Measurements from ENCODE around the gene VPREB1.

- TF ChIP-seq, protein P1, sequence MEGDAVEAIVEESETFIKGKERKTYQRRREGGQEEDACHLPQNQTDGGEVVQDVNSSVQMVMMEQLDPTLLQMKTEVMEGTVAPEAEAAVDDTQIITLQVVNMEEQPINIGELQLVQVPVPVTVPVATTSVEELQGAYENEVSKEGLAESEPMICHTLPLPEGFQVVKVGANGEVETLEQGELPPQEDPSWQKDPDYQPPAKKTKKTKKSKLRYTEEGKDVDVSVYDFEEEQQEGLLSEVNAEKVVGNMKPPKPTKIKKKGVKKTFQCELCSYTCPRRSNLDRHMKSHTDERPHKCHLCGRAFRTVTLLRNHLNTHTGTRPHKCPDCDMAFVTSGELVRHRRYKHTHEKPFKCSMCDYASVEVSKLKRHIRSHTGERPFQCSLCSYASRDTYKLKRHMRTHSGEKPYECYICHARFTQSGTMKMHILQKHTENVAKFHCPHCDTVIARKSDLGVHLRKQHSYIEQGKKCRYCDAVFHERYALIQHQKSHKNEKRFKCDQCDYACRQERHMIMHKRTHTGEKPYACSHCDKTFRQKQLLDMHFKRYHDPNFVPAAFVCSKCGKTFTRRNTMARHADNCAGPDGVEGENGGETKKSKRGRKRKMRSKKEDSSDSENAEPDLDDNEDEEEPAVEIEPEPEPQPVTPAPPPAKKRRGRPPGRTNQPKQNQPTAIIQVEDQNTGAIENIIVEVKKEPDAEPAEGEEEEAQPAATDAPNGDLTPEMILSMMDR (IDR thresholded peaks at IDR 0.05 in 2 of 3, conservative IDR thresholded peaks at IDR 0.05 in 1 of 3; ENCODE audit: borderline replicate concordance in 1 of 3, insufficient read depth in 1 of 3, low read depth in 2 of 3, low read length in 2 of 3), result no peak
- no peak for TF ChIP-seq REST (IDR thresholded peaks at IDR 0.05; ENCODE audit: low read depth)
These were observed 46.6 kb upstream of the VPREB1 start for GRCh38 chr22:22197993-22198402.
